D721Med (cell line): ENCODE measurements around the gene COP1.
A peak's percentile ranks its signal among the peaks of the same experiment; 100 is the strongest.
"Not testable (repeated sequence)": the region's sequence is repeated elsewhere in the genome, so short reads cannot be mapped to it uniquely, and the experiment has no call there.

Experiments used
- DNase-seq: peaks from one replicate; pipeline ENCODE4 v3.0.0; 2011; ENCODE audit warnings: low spot score; ENCODE audit not compliant: insufficient read length
- FAIRE-seq: peaks from 2 replicates; lab custom pipeline; 2011; peaks lifted over from hg19 to GRCh38; lab: Jason Lieb, UNC
- CTCF ChIP-seq: IDR thresholded peaks from 2 replicates; pipeline ENCODE4 v1.5.1; 2012; ENCODE audit warnings: mild to moderate bottlenecking, control low read depth; ENCODE audit not compliant: insufficient read depth; ENCODE audit errors: missing control alignments

The COP1 gene

GRCh38 chr1:176211396-176212165 is 4.5 kb upstream of the COP1 start:
- no peak for TF ChIP-seq CTCF
- DNase-seq = no peak
- FAIRE-seq = no peak

- FAIRE-seq = no peak
- DNase-seq = no peak
- TF ChIP-seq CTCF = no peak
Measured at GRCh38 chr1:176208034-176208433, 948 bp upstream of the COP1 start.

GRCh38 chr1:176206006-176206960 is 803 bp downstream of the COP1 start:
- FAIRE-seq (no peak), DNase-seq (no peak)
- TF ChIP-seq CTCF = no peak

- DNase-seq = no peak
- peak; percentile 11 for FAIRE-seq
- no peak for TF ChIP-seq CTCF
Measured at GRCh38 chr1:176205332-176205914, 1.7 kb downstream of the COP1 start.

GRCh38 chr1:176204655-176205054 is 2.4 kb downstream of the COP1 start:
- not testable (repeated sequence) for DNase-seq, FAIRE-seq

GRCh38 chr1:176203735-176204134 is 3.4 kb downstream of the COP1 start:
- no peak for TF ChIP-seq CTCF
- FAIRE-seq = no peak
- no peak for DNase-seq

GRCh38 chr1:176201568-176201967 is 5.5 kb downstream of the COP1 start:
- no peak for TF ChIP-seq CTCF
- FAIRE-seq = no peak
- DNase-seq = no peak
